Activated naive CD4-positive, alpha-beta T cell treated with anti-CD3 and anti-CD28 coated beads, Interleukin-2, amount 10 ng/mL, durations not matched to agents 7 days and 5 days (primary cell): Measurements from ENCODE around the gene RSPH6A.
A peak's percentile ranks its signal among the peaks of the same experiment; 100 is the strongest.

Source experiments
- CTCF ChIA-PET: fragments of 350-600 bp; sonication (Branson Sonifier 250); formaldehyde crosslinking; loops from one replicate; lab custom pipeline; 2021; ENCODE audit warnings: antibody characterized with exemption; lab: Charles Lee
- DNase-seq: peaks from one replicate; pipeline ENCODE4 v3.0.0-alpha.2; 2020
- H3K27ac Mint-ChIP-seq: one replicate; pipeline ENCODE4 v1.8.0; 2021; ENCODE audit warnings: mild to moderate bottlenecking, moderate library complexity, mixed read lengths
- H3K27me3 Mint-ChIP-seq: one replicate; pipeline ENCODE4 v1.8.0; 2021; ENCODE audit warnings: mild to moderate bottlenecking, mixed read lengths
- H3K36me3 Mint-ChIP-seq: one replicate; pipeline ENCODE4 v1.8.0; 2021; ENCODE audit warnings: mixed read lengths
- H3K4me1 Mint-ChIP-seq: one replicate; pipeline ENCODE4 v1.8.0; 2021; ENCODE audit warnings: mixed read lengths
- H3K4me3 Mint-ChIP-seq: one replicate; pipeline ENCODE4 v1.8.0; 2021; ENCODE audit warnings: mild to moderate bottlenecking, moderate library complexity, mixed read lengths
- H3K9me3 Mint-ChIP-seq: one replicate; pipeline ENCODE4 v1.8.0; 2021; ENCODE audit warnings: mixed read lengths

Gene RSPH6A

DNA sequence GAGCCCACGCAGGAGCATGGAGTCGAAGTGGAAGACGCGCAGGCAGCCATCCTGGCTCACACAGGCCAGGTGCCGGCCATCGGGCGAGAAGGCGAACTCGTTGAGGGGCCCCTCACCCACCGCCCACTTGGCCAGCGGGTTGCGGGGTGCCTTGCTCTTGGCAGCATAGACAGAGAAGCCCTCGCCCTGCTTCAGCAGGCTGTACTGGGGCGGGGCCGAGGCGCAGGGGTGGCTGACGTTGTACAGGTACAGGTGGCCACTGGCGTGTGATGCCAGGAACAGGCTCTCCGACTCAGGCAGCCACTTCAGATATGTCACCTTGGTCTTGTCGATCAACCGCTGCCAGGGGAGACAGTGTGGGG lies 28.6 kb downstream of the RSPH6A start:
- Mint-ChIP-seq H3K4me3 (no peak overlapping the region), H3K27me3 (peaks cover 82% of the 10 kb centered on the region)

DNA sequence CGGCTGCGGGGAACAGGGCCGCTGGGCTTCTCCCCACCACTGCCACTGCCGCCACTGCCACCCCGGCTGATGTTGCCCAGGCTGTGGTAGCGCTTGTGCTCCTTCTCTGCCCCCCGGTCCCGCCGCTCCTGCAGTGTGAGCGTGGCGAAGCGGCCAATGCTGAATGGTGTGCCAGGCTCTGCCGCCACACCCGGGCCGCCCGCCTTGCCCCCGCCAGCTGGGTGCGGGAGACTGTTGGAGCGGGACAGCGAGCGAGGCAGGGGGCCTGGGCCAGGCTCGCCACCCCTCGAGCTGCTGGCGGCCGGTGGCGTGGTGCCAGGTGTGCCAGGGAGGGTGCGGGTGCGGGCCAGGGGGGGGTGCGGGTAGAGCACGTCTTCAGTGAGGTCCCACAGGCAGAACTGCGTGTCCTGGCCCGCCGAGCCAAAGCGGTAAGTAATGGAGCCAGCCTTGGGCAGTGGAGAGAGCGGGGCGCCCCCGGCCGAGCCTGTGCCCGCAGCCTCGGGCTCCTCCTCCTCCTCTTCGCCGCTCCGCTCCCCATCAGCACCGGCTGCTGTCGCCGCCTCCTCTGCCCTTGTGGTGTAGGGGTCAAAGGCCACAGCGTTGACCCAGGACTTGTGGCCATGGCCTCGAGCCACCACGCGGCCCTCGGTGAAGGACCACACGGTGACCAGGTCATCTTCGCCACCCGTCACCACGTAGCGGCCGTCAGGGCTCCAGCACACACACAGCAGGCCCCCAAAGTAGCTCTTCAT lies 29.2 kb downstream of the RSPH6A start:
- H3K36me3 Mint-ChIP-seq = peaks cover 41% of the 10 kb centered on the region
- CTCF ChIA-PET = no interaction called here
- H3K4me1 Mint-ChIP-seq = peaks cover 9% of the 10 kb centered on the region
- H3K27me3 Mint-ChIP-seq = peaks cover 85% of the 10 kb centered on the region
- H3K4me3 Mint-ChIP-seq = no peak overlapping the region
- H3K27ac Mint-ChIP-seq = no peak overlapping the region
- H3K9me3 Mint-ChIP-seq = no peaks in the 10 kb centered on the region
- DNase-seq = no peak

More for the DNA sequence above, 28.6 kb downstream of the RSPH6A start:
- CTCF ChIA-PET = no interaction called here
- Mint-ChIP-seq H3K27ac (no peak overlapping the region), H3K4me1 (peaks cover 12% of the 10 kb centered on the region), H3K9me3 (no peaks in the 10 kb centered on the region), H3K36me3 (peaks cover 41% of the 10 kb centered on the region)
- no peak for DNase-seq

DNA sequence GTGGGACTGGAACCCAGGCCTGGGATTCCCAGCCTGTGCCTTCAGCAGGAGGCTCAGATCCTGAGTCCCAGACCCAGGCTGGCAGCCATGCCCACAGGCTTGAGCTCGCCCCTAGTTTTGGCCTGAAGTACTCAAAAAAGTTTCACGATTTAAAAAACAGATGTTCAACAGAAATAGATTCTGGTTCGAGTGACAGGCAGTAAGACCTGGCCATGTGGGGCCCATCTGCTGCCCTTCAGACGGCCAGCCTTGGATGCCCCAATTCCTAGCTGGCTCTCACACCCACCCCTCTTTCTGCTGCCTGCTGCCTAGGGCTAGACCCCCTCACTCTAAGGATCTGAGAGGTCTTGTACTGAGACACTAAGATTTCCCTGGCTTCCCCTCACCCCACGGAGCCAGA lies 30.0 kb downstream of the RSPH6A start:
- no peak overlapping the region for H3K27ac Mint-ChIP-seq
- CTCF ChIA-PET = no interaction called here
- H3K9me3 Mint-ChIP-seq = no peaks in the 10 kb centered on the region
- peaks cover 37% of the 10 kb centered on the region for H3K36me3 Mint-ChIP-seq
- peaks cover 91% of the 10 kb centered on the region for H3K27me3 Mint-ChIP-seq
- DNase-seq = no peak
- peaks cover 4% of the 10 kb centered on the region for H3K4me1 Mint-ChIP-seq
- no peak overlapping the region for H3K4me3 Mint-ChIP-seq

DNA sequence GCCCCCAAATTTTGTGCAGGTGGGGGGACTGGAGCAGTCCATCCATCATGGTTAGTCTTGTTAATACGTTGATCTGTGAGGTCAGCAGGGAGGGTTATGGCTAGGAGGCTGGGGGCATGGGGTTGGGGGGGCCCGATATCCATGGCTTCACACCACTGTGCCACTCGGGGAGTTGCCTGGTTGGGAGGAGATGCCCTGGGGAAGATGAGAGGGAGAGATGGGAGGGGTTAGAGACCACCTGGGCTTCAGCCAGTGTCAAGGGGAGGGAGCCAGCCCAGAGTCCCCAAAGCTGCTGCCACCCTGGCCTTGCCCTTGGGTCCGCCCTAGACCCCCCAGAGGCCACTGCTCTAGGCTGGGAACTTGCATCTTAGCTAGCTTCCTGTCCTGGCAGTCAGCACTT lies 31.0 kb downstream of the RSPH6A start:
- no peaks in the 10 kb centered on the region for H3K9me3 Mint-ChIP-seq
- peaks cover 12% of the 10 kb centered on the region for H3K4me1 Mint-ChIP-seq
- peaks cover 29% of the 10 kb centered on the region for H3K36me3 Mint-ChIP-seq
- no peak overlapping the region for H3K27ac Mint-ChIP-seq
- no peak overlapping the region for H3K4me3 Mint-ChIP-seq
- DNase-seq = no peak
- CTCF ChIA-PET = no interaction called here
- H3K27me3 Mint-ChIP-seq = peaks cover 94% of the 10 kb centered on the region

DNA sequence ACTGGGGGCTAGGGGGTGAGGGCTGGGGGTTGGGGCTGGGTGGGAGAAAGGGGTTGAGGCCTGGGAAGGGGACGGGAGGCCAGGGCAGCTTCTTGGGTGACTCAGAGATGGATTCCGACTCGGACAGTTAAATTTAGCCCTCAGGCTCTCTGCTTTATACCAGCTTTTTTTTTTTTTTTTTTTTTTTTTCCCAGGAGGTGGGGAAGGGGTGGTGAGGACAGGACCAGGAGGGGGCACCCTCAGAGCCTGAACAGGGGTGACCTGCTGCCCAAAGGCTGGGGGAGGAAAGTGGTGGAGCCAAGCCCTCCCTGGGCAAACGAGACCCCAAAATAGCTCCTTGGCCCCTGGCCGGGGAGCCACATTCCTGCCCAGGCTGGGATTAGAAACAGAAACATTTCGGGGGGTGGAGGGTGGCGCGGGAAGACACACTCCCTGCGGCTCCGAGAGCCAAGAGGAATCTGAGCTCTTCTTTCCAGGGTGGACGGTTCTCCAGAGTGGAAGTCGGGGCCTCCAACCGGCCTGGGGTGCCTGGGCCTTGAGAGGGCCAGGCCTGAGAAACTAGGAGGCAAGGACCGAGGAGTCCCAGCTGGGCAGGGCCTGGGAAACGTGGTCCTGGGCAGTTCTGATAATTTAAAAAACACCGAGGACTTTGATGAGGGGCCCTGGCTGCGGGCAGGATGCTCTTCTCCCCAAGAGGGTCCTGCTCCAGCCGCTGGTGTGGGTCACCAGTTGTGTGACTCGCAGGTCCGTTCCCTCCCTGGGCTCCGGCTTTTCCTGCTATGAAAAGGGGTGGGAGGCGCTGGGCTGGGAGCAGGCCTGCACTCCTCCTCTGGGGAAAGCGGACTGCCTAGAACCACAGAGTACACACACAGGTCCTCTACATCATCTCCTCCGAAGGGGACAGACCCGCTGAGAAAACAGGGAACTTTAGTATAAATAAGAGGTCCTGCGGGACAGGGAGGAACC lies 32.0 kb downstream of the RSPH6A start:
- Mint-ChIP-seq H3K36me3 (peaks cover 19% of the 10 kb centered on the region), H3K27ac (no peak overlapping the region)

DNA sequence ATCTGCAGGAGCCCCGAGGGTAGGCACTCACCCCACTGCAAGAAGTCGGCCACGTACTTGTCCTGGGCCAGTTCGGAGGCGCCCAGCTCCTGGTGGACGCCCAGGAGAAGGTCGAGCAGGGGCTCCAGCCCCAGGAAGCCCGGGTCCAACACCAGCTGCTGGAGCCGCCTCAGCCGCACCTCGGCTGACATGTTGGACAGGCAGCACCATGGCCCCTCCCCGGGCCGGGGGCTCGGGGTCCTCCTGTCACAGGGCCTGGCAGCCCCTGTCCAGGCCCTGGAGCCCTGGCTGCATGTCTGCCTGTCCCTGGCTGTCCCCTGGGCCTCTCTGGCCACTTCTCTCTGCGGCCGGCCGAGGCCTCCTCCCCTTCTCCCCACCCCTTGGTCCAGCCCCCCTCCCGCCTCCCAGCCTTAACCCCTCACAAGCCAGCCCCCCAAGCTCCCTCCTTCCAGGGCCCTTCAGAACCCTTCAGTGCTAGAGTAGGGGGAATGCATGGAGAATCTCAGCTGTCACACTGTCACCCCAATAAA lies 32.9 kb downstream of the RSPH6A start, which contains the start of gene DMPK:
TSS of gene DMPK (minus strand) at position 329 of the 530 bp plus-strand sequence. CDS start at position 191, 138 bp downstream.
- Mint-ChIP-seq H3K27ac (no peak within 1 kb of the TSS), H3K9me3 (no peaks in the 10 kb centered on the region), H3K36me3 (peaks cover 10% of the 10 kb centered on the region), H3K27me3 (peaks cover 96% of the 10 kb centered on the region), H3K4me3 (no peak within 1 kb of the TSS), H3K4me1 (peaks cover 20% of the 10 kb centered on the region)
- no peak for DNase-seq
- CTCF ChIA-PET = interaction anchor here (1.0 to 1.3 kb wide), 2 partner anchors 13 to 17 kb away, joined by 4 to 5 read pairs; partner anchors contain the start of gene SIX5

More for the DNA sequence above, 32.0 kb downstream of the RSPH6A start:
- no peak overlapping the region for H3K4me3 Mint-ChIP-seq
- peaks cover 94% of the 10 kb centered on the region for H3K27me3 Mint-ChIP-seq
- DNase-seq = no peak
- peaks cover 20% of the 10 kb centered on the region for H3K4me1 Mint-ChIP-seq
- CTCF ChIA-PET = interaction anchor here (1.0 to 1.3 kb wide), 2 partner anchors 14 to 16 kb away, joined by 4 to 5 read pairs; partner anchors contain the start of gene SIX5
- no peaks in the 10 kb centered on the region for H3K9me3 Mint-ChIP-seq

DNA sequence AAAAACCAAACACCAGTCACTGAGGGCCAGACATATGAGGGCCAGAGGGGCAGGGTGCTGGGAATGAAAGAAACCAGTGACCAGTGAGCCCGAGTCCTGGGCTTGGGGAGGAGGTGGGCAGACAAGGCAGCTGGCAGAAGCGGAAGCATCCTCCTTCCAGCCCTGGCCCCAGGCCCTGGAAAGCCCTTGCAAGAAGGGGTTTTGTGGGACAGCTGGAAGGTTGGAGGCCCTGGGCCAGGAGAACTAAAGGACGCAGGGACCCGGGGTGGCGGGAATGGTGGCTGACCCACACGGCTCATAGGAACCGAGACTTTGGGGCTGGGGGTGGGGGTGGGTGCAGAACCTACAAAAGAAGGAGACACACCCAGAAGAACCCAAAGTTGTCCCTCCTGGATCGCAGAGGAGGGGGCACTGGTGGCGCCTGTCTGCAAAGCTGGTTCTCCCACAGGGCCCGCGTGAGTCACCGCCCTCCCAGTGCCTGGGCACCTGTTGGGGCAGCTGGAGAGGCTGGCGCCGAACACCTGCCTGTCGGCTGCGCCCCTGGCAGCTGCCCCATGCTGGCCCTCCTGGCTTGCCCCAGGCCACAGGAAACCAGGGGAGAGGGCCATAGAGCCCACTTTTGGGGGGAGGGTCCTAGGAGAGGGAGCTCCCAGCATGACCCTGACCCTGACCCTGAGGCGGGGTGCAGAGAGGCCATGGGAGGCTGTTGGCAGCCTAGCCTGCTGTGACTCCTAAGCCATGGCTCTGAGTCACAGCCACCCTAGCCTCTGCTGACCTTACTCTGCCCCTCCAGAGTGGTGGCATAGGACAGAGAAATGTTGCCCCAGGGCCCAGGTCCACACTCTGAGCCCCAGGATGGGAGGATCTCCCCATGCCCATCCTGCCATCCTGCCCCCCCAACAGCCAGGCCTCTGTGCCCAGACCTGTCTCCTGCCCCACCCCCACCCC lies 33.6 kb downstream of the RSPH6A start:
- Mint-ChIP-seq H3K9me3 (no peaks in the 10 kb centered on the region), H3K27me3 (peaks cover 96% of the 10 kb centered on the region), H3K4me1 (peaks cover 20% of the 10 kb centered on the region), H3K4me3 (no peak overlapping the region), H3K27ac (no peak overlapping the region), H3K36me3 (peaks cover 7% of the 10 kb centered on the region)
- CTCF ChIA-PET = no interaction called here
- no peak for DNase-seq

DNA sequence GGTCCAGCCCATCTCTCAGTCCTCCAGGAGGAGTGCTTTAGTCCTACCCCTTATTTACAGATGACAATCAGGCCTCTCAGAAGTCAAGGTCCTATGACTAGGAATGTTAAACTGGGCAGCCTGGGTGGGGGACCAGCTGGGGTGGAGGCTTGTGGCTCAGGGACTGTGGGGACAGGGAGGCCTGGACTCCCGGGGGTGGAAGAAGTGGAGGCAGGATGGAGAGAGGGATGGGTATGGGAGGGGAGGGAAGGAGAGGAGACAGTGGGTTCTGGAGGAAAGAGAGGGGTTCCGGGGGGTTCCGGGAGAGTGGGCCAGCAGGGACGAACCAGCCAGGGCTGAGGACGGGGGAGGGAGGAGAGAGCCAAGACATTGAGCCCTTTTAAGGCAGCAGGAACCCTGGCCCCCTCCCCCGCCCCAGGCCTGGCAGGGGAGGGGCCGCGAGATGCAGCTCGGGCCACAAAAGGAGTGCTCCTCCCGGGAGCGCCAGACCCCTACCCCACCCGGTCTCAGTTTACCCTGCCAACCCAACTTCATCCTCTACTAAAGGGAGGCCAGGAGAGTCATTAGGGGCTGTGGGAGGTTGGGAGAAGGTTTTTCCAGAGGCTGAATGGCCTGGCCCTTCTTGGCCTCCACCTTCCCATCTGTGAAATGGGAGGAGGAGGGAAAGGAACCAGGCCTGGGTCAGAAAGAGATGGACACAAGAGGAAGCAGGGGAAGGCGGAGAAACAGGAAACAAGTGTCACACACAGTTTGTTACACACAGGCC lies 34.5 kb downstream of the RSPH6A start:
- Mint-ChIP-seq H3K27me3 (peaks cover 92% of the 10 kb centered on the region), H3K36me3 (peaks cover 3% of the 10 kb centered on the region), H3K4me1 (peaks cover 20% of the 10 kb centered on the region), H3K9me3 (no peaks in the 10 kb centered on the region), H3K27ac (no peak overlapping the region), H3K4me3 (no peak overlapping the region)
- DNase-seq = no peak
- CTCF ChIA-PET = no interaction called here

DNA sequence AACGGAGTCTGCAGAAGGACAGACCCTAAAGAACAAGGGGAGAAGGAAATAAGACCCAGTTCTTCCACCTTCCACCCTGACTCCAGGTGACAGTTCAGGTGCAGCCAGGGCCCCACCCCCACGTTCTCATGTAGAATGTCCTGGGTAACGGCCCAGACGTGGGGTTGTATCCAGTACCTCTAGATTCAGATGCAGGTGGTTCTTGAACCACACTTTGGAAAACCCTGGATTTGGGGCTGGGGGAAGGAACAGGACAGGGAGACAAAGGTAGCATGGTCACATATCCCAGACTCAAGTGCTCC lies 35.0 kb downstream of the RSPH6A start:
- H3K9me3 Mint-ChIP-seq = no peaks in the 10 kb centered on the region
- peaks cover 88% of the 10 kb centered on the region for H3K27me3 Mint-ChIP-seq
- CTCF ChIA-PET = no interaction called here
- H3K4me1 Mint-ChIP-seq = peaks cover 20% of the 10 kb centered on the region
- no peak overlapping the region for H3K4me3 Mint-ChIP-seq
- no peak overlapping the region for H3K27ac Mint-ChIP-seq
- no peak for DNase-seq
- H3K36me3 Mint-ChIP-seq = peaks cover 3% of the 10 kb centered on the region

DNA sequence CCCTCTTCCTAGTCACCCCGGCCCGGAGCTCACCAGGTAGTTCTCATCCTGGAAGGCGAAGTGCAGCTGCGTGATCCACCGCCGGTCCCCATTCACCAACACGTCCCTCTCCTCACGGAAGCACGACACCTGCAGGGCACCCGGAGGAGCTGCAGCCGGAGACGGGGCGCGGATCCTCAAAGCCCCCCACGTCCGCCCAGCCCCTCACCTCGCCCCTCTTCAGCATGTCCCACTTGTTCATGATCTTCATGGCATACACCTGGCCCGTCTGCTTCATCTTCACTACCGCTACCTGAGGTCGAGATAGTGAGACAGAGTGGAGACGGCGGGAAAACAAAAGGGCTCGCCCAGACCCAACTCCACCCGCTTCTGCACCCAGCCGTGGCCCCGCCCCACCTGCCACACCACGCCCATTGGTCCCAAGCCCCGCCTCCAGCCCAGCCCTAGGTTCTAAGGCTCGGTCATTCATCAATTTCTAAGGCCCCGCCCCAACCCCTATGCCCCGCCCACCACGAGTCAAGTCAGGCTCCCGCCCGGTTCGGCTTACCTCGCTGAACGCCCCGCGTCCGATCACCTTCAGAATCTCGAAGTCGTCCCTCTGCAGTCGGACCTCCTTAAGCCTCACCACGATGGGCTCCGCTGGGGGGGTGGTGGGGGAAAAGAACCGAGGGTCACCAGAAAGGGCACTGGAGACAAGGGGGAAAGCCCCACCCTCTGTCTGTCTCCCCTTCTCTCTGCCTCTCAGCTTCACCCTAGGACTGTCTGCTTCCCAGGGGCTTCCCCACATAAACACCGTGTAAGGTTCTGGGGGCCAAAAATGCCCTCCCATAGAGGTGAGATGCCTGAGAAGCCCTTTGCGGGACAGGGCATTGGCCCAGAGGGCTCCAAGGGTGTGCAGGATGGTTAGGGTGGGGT lies 35.6 kb downstream of the RSPH6A start:
- peaks cover 3% of the 10 kb centered on the region for H3K36me3 Mint-ChIP-seq
- peak overlapping the region; percentile 71 for H3K4me3 Mint-ChIP-seq
- H3K27me3 Mint-ChIP-seq = peaks cover 88% of the 10 kb centered on the region
- no peaks in the 10 kb centered on the region for H3K9me3 Mint-ChIP-seq
- CTCF ChIA-PET = interaction anchor here (0.6 to 1.2 kb wide), 14 partner anchors 8 to 216 kb away, joined by 3 to 27 read pairs (median 3); partner anchors contain the start of genes CCDC61, SIX5 and SYMPK
- peak; percentile 92 for DNase-seq
- H3K4me1 Mint-ChIP-seq = peaks cover 20% of the 10 kb centered on the region
- no peak overlapping the region for H3K27ac Mint-ChIP-seq

DNA sequence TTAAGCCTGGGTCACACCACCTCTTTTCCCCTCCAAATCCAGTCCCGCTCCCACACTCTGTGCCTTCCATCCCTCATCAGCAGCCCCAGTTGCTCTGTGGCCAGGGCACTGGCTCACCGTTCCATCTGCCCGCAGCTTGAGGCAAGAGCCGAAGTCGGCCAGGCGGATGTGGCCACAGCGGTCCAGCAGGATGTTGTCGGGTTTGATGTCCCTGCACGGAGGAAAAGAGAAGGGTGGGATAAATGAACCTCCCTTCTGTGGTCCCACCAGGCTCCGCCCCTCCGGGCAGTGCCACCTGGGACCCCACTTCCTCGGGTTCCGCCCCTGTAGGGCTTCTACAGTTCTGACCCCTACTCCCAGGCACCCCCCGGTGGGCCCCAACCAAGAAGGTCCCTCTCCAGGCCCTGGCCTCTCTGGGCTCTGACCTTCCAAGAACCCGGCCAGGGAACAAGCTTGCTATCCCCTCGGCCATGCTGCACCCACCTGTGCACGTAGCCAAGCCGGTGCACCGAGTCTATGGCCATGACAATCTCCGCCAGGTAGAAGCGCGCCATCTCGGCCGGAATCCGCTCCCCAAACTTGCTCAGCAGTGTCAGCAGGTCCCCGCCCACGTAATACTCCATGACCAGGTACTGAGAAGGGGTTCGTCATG lies 37.0 kb downstream of the RSPH6A start:
- DNase-seq = no peak
- H3K4me1 Mint-ChIP-seq = peaks cover 20% of the 10 kb centered on the region
- peaks cover 3% of the 10 kb centered on the region for H3K36me3 Mint-ChIP-seq
- no peak overlapping the region for H3K4me3 Mint-ChIP-seq
- peaks cover 79% of the 10 kb centered on the region for H3K27me3 Mint-ChIP-seq
- CTCF ChIA-PET = interaction anchor here (0.6 kb wide), 1 partner anchor 9 kb away, joined by 3 read pairs; the partner anchor contains the start of gene SIX5
- no peak overlapping the region for H3K27ac Mint-ChIP-seq
- H3K9me3 Mint-ChIP-seq = no peaks in the 10 kb centered on the region
